Spleen (tissue), 11 donors: ENCODE results near the gene KCNQ4. TPM values are rescaled to one million over a fixed set of nuclear protein-coding genes. Genes with fewer than 3 reads are reported as not detected.

Experiments used
- DNase-seq: peaks from one replicate; pipeline ENCODE4 v3.0.0-alpha.2; 2020
- H3K27ac ChIP-seq, 8 donors: fragments of 200-600 bp; sonication (generic) in 7 of 8; 1 replicate in 4 of 8; 2 replicates in 4 of 8; pipeline versions ENCODE4 v1.5.0 to v1.8.0; 2016 to 2021; ENCODE audit warnings: inconsistent platforms in 4 of 8, mild to moderate bottlenecking in 4 of 8, moderate library complexity in 1 of 8
- H3K27me3 ChIP-seq, 7 donors: fragments of 200-600 bp; sonication (generic) in 6 of 7; replicated peaks in 1 of 7; 1 replicate in 4 of 7; 2 replicates in 3 of 7; pipeline versions ENCODE4 v1.5.0 to v1.8.0; 2016 to 2021; ENCODE audit warnings: inconsistent platforms in 3 of 7, mild to moderate bottlenecking in 1 of 7
- H3K36me3 ChIP-seq, 6 donors: fragments of 200-600 bp; sonication (generic) in 5 of 6; 1 replicate in 4 of 6; 2 replicates in 2 of 6; pipeline versions ENCODE4 v1.5.0 to v1.8.0; 2016 to 2021; ENCODE audit warnings: inconsistent platforms in 2 of 6
- H3K4me1 ChIP-seq, 6 donors: fragments of 200-600 bp; sonication (generic) in 5 of 6; 1 replicate in 3 of 6; 2 replicates in 3 of 6; pipeline versions ENCODE4 v1.5.0 to v1.8.0; 2016 to 2021; ENCODE audit warnings: inconsistent platforms in 3 of 6
- H3K4me3 ChIP-seq, 8 donors: fragments of 200-600 bp; sonication (generic) in 7 of 8; 1 replicate in 4 of 8; 2 replicates in 4 of 8; pipeline versions ENCODE4 v1.5.0 to v1.8.0; 2016 to 2021; ENCODE audit warnings: inconsistent platforms in 4 of 8, mild to moderate bottlenecking in 4 of 8, moderate library complexity in 2 of 8
- H3K9me3 ChIP-seq, 8 donors: fragments of 200-600 bp; sonication (generic) in 7 of 8; 1 replicate in 4 of 8; 2 replicates in 4 of 8; pipeline versions ENCODE4 v1.5.0 to v1.8.0; 2016 to 2021; ENCODE audit warnings: inconsistent platforms in 4 of 8
- POLR2A ChIP-seq, 3 donors: fragments of 450-650 bp; IDR thresholded peaks; one replicate each; pipeline ENCODE4 v1.5.1; 2017; ENCODE audit warnings: antibody characterized with exemption in 3 of 3, mild to moderate bottlenecking in 1 of 3
- POLR2AphosphoS5 ChIP-seq, 3 donors: sonication (generic); formaldehyde crosslinking; IDR thresholded peaks; one replicate each; pipeline ENCODE4 v1.5.1; 2017; ENCODE audit warnings: antibody characterized with exemption in 3 of 3
- WGBS, 5 donors: extraction: QIAGEN DNeasy Blood & Tissue Kit in 3 of 5; methylation state at CpG; one replicate each; pipeline versions ENCODE4 v1.1.5 to v1.1.7; 2013 to 2018; 5-methylcytosine and 5-hydroxymethylcytosine counted together
- intact Hi-C: fragments of 100-400 bp; cut with DNase I; formaldehyde crosslinking; loops from one replicate; pipeline ENCODE4 v1.15.0; 2023; ENCODE audit warnings: low total_unique reads
- polyA plus RNA-seq, 3 donors: library from polyadenylated mRNA; stranded (reverse); fragments of 200-250 nt; gene quantifications; one replicate each; pipeline ENCODE4 v1.2.1, GENCODE V29; 2013
- total RNA-seq, 7 donors: library from RNA; depleted of rRNA in 3 of 7; stranded (reverse); fragments of >200 nt in 3 of 7; fragmentation: NEBNext Ultra II Directional in 4 of 7; extraction: Animal tissue kit (Norgen Biotek cat#: 25700) in 4 of 7; gene quantifications; one replicate each; pipeline versions ENCODE4 v1.1.0 to v1.2.1, GENCODE V29; 2016 to 2021
- TF ChIP-seq, protein P1 (sequence below), 11 experiments: fragments of 200-600 bp in 7 of 11; fragments of 450-650 bp in 4 of 11; sonication (generic) in 4 of 11; IDR thresholded peaks in 8 of 11; conservative IDR thresholded peaks in 3 of 11; 1 replicate in 7 of 11; 2 replicates in 4 of 11; pipeline versions ENCODE4 v1.4.0 to v1.8.0; 2016 to 2021; ENCODE audit warnings: antibody characterized with exemption in 11 of 11, inconsistent platforms in 4 of 11, mild to moderate bottlenecking in 1 of 11
- donor health status: healthy with polysubstance abuse.
- donor health status: DM: no; HTN: no; CAD: no; lungs with moderate emphysema.
- donor health status: DM: no; HTN: no; CAD: no.
- donor health status: Bipolar disorder and iron deficiency.
- donor health status: healthy.
- donor health status: DM: no; HTN: no; CAD: no.
- donor health status: DM: yes; HTN: yes; CAD: no.

Gene KCNQ4
- total and polyA plus RNA-seq, 10 donors, result 0.09 to 0.54 (median 0.25) TPM

DNA sequence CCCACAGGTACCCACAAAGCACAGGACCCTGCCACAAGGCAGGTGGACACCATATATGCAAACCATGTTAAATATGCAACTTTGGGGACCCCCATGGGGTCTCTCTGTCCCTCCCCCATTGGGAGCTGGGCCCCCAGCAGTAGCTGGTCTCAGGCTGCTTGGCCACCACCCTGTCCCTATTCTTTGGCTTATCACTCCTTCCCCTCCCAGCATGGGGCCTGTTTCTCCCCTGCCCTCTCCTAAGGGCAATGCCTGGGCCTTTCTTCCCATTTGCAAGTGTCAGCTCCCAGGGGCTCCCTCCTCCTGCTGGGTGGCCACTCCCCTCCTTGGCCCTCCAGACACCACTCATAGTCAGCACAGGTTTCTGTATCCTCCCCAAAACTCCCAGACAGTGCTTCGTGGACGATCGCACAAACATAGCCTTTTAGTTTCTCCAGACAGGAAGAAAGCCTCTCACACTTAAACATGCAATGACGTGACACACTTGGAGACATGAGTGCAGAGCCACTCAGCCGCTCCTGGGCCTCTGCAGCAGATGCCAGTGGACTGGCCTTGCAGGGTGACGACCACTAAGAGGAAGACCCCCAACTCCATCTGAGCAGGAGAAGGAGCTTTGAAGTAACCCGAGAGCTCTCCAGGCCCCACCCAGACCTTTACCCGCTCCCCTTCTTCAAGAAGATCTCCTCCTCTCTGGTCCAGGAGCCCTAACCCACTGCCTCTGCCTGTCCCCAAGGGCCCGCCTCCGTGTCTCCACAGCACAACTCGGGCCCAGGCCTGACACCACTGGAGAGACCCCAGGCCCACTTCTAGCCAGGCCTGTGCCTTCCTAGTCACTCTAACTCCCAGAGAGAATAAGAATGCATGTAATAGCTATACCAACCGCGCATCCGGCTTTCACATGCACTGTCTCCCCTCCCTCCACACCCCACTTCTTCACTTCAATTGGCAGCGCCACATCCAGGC, 55.7 kb downstream of the KCNQ4 start:
- peaks cover 0 to 7% (median 2%) of the 10 kb centered on the region in 8 donors for H3K9me3 ChIP-seq
- intact Hi-C loops, result no loop called here
- H3K4me1 ChIP-seq, result peaks cover 0 to 7% (median 0%) of the 10 kb centered on the region in 6 donors
- peak; percentile 51 for DNase-seq
- H3K27ac ChIP-seq, result no peak overlapping the region
- TF ChIP-seq, protein P1, sequence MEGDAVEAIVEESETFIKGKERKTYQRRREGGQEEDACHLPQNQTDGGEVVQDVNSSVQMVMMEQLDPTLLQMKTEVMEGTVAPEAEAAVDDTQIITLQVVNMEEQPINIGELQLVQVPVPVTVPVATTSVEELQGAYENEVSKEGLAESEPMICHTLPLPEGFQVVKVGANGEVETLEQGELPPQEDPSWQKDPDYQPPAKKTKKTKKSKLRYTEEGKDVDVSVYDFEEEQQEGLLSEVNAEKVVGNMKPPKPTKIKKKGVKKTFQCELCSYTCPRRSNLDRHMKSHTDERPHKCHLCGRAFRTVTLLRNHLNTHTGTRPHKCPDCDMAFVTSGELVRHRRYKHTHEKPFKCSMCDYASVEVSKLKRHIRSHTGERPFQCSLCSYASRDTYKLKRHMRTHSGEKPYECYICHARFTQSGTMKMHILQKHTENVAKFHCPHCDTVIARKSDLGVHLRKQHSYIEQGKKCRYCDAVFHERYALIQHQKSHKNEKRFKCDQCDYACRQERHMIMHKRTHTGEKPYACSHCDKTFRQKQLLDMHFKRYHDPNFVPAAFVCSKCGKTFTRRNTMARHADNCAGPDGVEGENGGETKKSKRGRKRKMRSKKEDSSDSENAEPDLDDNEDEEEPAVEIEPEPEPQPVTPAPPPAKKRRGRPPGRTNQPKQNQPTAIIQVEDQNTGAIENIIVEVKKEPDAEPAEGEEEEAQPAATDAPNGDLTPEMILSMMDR (IDR thresholded peaks at IDR 0.05 in 8 of 11, conservative IDR thresholded peaks at IDR 0.05 in 3 of 11), result no peak
- TF ChIP-seq POLR2AphosphoS5 (IDR thresholded peaks at IDR 0.05) (no peak), POLR2A (IDR thresholded peaks at IDR 0.05) (no peak)
- no peak overlapping the region for H3K4me3 ChIP-seq
- H3K36me3 ChIP-seq, result no peaks in the 10 kb centered on the region
- peaks cover 0 to 17% (median 0%) of the 10 kb centered on the region in 7 donors for H3K27me3 ChIP-seq
- WGBS, 5 donors, result 89 to 94% (median 91%) methylated on average over 15 of the region's 15 CpGs

DNA sequence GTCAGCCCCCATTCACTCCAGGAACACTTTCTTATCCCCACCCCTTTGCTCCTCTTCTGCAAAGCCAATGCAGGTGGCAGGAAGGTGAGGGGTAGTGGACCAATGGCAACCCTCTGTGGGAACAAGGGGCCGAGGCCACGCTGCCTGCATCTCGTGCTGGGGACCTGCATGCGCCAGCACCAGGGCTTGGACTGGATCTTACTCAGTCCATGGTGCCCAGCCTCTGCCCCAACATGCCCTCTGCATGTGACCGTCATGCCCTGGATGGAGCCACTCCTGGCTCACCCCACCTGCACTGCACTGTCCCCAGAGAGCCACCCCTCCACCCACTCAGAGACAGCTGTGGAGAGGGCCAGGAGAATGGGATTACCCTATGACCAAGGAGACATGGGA, 56.4 kb downstream of the KCNQ4 start:
- H3K9me3 ChIP-seq, result peaks cover 0 to 7% (median 2%) of the 10 kb centered on the region in 8 donors
- intact Hi-C loops, result no loop called here
- peak; percentile 37 for DNase-seq
- no peak overlapping the region for H3K27ac ChIP-seq
- H3K4me3 ChIP-seq, result no peak overlapping the region
- peaks cover 0 to 17% (median 0%) of the 10 kb centered on the region in 7 donors for H3K27me3 ChIP-seq
- WGBS, 5 donors, result 92 to 98% (median 96%) methylated on average over 4 to 5 of the region's 5 CpGs
- TF ChIP-seq, protein P1 (IDR thresholded peaks at IDR 0.05 in 8 of 11, conservative IDR thresholded peaks at IDR 0.05 in 3 of 11), result no peak
- no peak for TF ChIP-seq POLR2A (IDR thresholded peaks at IDR 0.05)
- TF ChIP-seq POLR2AphosphoS5 (IDR thresholded peaks at IDR 0.05), result no peak
- H3K4me1 ChIP-seq, result peaks cover 0 to 10% (median 1%) of the 10 kb centered on the region in 6 donors
- H3K36me3 ChIP-seq, result no peaks in the 10 kb centered on the region

DNA sequence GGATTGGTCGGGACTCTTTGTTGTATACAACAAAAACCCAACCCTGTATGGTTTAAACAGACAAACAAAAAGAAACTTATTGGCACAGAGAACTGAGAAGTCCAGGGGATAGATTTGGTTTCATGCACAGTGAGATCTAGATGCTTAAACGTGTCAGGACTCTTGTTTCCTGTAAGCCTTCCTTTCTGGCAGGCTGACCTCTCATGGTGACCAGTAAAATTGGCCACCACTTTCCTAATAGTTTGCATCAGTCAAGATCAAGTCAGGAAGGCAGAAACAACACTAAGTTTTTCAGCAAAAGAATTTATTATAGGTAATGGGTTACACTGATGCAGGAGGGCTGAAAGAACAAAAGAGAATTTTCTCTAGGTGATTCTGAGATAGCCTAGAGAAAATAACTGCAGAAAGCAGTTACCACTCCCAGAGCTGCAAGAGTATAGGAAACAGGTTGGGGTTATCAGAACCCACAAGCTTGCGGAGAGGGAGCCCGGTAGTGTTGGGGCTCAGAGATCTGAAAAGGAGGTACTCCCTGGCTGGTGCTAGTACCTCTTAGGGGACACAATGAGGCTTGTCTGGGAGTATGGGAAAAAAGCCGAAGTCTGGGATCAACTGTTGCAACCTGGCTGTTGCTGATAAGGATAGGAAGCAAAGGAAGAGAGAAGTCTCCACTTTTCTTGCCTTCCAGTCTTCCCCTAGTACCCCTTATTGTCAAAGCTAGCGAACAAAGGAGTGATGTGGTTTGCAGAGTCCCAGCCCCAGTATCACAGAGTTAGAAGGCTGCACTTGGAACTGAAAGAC, 57.1 kb downstream of the KCNQ4 start:
- H3K27ac ChIP-seq, result no peak overlapping the region
- no peaks in the 10 kb centered on the region for H3K36me3 ChIP-seq
- H3K4me1 ChIP-seq, result peaks cover 0 to 18% (median 5%) of the 10 kb centered on the region in 6 donors
- intact Hi-C loops, result no loop called here
- H3K27me3 ChIP-seq, result peaks cover 0 to 17% (median 0%) of the 10 kb centered on the region in 7 donors
- H3K9me3 ChIP-seq, result peaks cover 0 to 7% (median 2%) of the 10 kb centered on the region in 8 donors
- 23 to 40% (median 33%) methylated on average over 6 of the region's 6 CpGs for WGBS, 5 donors
- peak; percentile 8 for DNase-seq
- no peak overlapping the region for H3K4me3 ChIP-seq
- TF ChIP-seq POLR2AphosphoS5 (IDR thresholded peaks at IDR 0.05), result no peak
- TF ChIP-seq, protein P1 (IDR thresholded peaks at IDR 0.05 in 8 of 11, conservative IDR thresholded peaks at IDR 0.05 in 3 of 11), result no peak
- no peak for TF ChIP-seq POLR2A (IDR thresholded peaks at IDR 0.05)
